ENCODE data around the gene KIF26A.

Gene KIF26A

DNA sequence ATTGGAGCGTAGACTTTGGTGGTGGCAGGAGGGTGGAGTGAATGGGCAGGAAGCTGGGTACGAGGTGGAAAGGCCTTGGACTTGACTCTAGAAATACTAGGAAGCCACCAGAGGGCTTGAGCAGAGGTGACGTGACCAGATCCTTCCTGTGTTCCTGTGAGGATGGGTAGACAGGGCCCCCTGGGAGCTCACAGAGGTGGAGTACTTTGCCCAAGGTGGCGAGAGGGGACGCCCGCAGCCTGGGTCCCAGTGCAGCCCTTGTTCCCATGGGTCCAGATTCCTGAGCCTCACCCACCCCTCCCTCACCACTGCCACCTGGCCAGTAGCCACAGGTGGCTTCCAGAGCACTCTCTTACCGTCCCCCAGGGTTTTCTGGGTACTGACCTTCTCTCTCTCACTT lies 89.8 kb downstream of the KIF26A start:
- H3K4me1 ChIP-seq (ENCODE audit: control insufficient read depth, insufficient read depth, low read length), result no peaks in the 10 kb centered on the region
- H3K36me3 ChIP-seq (ENCODE audit: control insufficient read depth in 2 of 2, insufficient read depth in 1 of 2, low read length in 2 of 2), result no peaks in the 10 kb centered on the region; a peak in 1 of 3 replicates
- ChIA-PET POLR2A (no interaction called here), CTCF (interaction anchor here (0.6 kb wide), 1 partner anchor 457 kb away, joined by 3 read pairs; no protein-coding TSS in a partner anchor)
- TF ChIP-seq GLI4 (tag by site-specific recombination; IDR thresholded peaks at IDR 0.05) (no peak), RBAK (tag by site-specific recombination; IDR thresholded peaks at IDR 0.05) (no peak), ZNF521 (tag by site-specific recombination; IDR thresholded peaks at IDR 0.05) (no peak), ZNF350 (tag by site-specific recombination; IDR thresholded peaks at IDR 0.05) (no peak), ZNF37A (tag by site-specific recombination; IDR thresholded peaks at IDR 0.05) (no peak), ZNF221 (tag by site-specific recombination; IDR thresholded peaks at IDR 0.05; ENCODE audit: borderline replicate concordance) (no peak), ZNF2 (tag by site-specific recombination; IDR thresholded peaks at IDR 0.05) (no peak), SETDB1 (IDR thresholded peaks at IDR 0.05; ENCODE audit: insufficient read length, low read length) (no peak), ZNF175 (tag by site-specific recombination; IDR thresholded peaks at IDR 0.05) (no peak), PRDM2 (tag by site-specific recombination; IDR thresholded peaks at IDR 0.05; ENCODE audit: borderline replicate concordance) (no peak), ZNF555 (tag by site-specific recombination; conservative IDR thresholded peaks at IDR 0.05) (no peak), PBX3 (CRISPR knock-in tag; IDR thresholded peaks at IDR 0.05) (no peak), ZNF768 (tag by site-specific recombination; IDR thresholded peaks at IDR 0.05) (no peak), KLF1 (tag by site-specific recombination; IDR thresholded peaks at IDR 0.05) (no peak), EGR2 (tag by site-specific recombination; IDR thresholded peaks at IDR 0.05; ENCODE audit: low read depth) (no peak), MYNN (tag by site-specific recombination; IDR thresholded peaks at IDR 0.05; ENCODE audit: borderline replicate concordance) (no peak), KLF17 (tag by site-specific recombination; IDR thresholded peaks at IDR 0.05) (no peak)
- TF ChIP-seq, protein P1, sequence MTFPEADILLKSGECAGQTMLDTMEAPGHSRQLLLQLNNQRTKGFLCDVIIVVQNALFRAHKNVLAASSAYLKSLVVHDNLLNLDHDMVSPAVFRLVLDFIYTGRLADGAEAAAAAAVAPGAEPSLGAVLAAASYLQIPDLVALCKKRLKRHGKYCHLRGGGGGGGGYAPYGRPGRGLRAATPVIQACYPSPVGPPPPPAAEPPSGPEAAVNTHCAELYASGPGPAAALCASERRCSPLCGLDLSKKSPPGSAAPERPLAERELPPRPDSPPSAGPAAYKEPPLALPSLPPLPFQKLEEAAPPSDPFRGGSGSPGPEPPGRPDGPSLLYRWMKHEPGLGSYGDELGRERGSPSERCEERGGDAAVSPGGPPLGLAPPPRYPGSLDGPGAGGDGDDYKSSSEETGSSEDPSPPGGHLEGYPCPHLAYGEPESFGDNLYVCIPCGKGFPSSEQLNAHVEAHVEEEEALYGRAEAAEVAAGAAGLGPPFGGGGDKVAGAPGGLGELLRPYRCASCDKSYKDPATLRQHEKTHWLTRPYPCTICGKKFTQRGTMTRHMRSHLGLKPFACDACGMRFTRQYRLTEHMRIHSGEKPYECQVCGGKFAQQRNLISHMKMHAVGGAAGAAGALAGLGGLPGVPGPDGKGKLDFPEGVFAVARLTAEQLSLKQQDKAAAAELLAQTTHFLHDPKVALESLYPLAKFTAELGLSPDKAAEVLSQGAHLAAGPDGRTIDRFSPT (tag by site-specific recombination; IDR thresholded peaks at IDR 0.05), result no peak
- TF ChIP-seq, protein P2, sequence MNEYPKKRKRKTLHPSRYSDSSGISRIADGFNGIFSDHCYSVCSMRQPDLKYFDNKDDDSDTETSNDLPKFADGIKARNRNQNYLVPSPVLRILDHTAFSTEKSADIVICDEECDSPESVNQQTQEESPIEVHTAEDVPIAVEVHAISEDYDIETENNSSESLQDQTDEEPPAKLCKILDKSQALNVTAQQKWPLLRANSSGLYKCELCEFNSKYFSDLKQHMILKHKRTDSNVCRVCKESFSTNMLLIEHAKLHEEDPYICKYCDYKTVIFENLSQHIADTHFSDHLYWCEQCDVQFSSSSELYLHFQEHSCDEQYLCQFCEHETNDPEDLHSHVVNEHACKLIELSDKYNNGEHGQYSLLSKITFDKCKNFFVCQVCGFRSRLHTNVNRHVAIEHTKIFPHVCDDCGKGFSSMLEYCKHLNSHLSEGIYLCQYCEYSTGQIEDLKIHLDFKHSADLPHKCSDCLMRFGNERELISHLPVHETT (tag by site-specific recombination; IDR thresholded peaks at IDR 0.05), result no peak
- TF ChIP-seq, protein P3, sequence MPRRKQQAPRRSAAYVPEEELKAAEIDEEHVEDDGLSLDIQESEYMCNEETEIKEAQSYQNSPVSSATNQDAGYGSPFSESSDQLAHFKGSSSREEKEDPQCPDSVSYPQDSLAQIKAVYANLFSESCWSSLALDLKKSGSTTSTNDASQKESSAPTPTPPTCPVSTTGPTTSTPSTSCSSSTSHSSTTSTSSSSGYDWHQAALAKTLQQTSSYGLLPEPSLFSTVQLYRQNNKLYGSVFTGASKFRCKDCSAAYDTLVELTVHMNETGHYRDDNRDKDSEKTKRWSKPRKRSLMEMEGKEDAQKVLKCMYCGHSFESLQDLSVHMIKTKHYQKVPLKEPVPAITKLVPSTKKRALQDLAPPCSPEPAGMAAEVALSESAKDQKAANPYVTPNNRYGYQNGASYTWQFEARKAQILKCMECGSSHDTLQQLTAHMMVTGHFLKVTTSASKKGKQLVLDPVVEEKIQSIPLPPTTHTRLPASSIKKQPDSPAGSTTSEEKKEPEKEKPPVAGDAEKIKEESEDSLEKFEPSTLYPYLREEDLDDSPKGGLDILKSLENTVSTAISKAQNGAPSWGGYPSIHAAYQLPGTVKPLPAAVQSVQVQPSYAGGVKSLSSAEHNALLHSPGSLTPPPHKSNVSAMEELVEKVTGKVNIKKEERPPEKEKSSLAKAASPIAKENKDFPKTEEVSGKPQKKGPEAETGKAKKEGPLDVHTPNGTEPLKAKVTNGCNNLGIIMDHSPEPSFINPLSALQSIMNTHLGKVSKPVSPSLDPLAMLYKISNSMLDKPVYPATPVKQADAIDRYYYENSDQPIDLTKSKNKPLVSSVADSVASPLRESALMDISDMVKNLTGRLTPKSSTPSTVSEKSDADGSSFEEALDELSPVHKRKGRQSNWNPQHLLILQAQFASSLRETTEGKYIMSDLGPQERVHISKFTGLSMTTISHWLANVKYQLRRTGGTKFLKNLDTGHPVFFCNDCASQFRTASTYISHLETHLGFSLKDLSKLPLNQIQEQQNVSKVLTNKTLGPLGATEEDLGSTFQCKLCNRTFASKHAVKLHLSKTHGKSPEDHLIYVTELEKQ (tag by site-specific recombination; IDR thresholded peaks at IDR 0.05; ENCODE audit: borderline replicate concordance), result no peak
- no peak overlapping the region for H3K27ac ChIP-seq (ENCODE audit: extremely low read depth, low read depth, low read length)
- H3K4me3 ChIP-seq (ENCODE audit: low read depth, low read length), result no peak overlapping the region
- H3K9me3 ChIP-seq (ENCODE audit: control insufficient read depth, insufficient read depth, low read depth, low read length), result no peaks in the 10 kb centered on the region

Data from HEK293 (cell line).